ENCODE measurements around the gene WWC2.
A peak's percentile ranks its signal among the peaks of the same experiment; 100 is the strongest.
"Not testable (repeated sequence)": the region's sequence is repeated elsewhere in the genome, so short reads cannot be mapped to it uniquely, and the experiment has no call there.

The WWC2 gene

GRCh38 chr4:183304067-183304466 lies 205.0 kb downstream of the WWC2 start:
- no peak for DNase-seq
- Mint-ChIP-seq H3K36me3 (ENCODE audit: insufficient read depth) (no peaks in the 10 kb centered on the region), H3K27ac (no peak overlapping the region), H3K4me3 (no peak overlapping the region), H3K27me3 (peaks cover 9 to 32% of the 10 kb centered on the region in 2 donors), H3K4me1 (ENCODE audit: low read depth in 2 of 2) (no peaks in the 10 kb centered on the region), H3K9me3 (no peaks in the 10 kb centered on the region)
- ATAC-seq (replicated peaks) = no peak

- H3K4me3 Mint-ChIP-seq = no peak overlapping the region
- H3K27me3 Mint-ChIP-seq = peaks cover 4 to 28% of the 10 kb centered on the region in 2 donors
- no peaks in the 10 kb centered on the region for H3K36me3 Mint-ChIP-seq (ENCODE audit: insufficient read depth)
- H3K27ac Mint-ChIP-seq = no peak overlapping the region
- no peaks in the 10 kb centered on the region for H3K4me1 Mint-ChIP-seq (ENCODE audit: low read depth in 2 of 2)
- DNase-seq (no peak), ATAC-seq (replicated peaks) (no peak)
- H3K9me3 Mint-ChIP-seq = no peaks in the 10 kb centered on the region
These were observed 205.5 kb downstream of the WWC2 start for GRCh38 chr4:183304538-183304937.

DNA sequence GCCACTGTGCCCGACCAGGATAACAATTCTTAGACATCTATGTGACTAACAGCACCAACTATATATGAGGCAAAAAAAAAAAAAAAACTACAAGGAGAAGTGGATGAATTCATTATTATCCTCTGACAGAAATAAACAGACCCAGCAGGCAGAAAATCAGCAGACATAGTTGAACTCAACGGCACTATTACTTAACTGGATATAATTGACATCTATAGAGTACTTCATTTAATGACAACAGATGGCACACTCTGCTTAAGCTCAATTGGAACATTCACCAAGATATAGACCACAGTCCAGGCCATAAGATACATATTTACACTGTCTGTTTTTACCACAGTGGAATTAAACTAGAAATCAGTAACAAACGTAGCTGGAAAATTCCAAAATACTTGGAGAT lies 207.8 kb downstream of the WWC2 start:
- Mint-ChIP-seq H3K9me3 (no peaks in the 10 kb centered on the region), H3K27ac (no peak overlapping the region)
- no peak for ATAC-seq (replicated peaks)

DNA sequence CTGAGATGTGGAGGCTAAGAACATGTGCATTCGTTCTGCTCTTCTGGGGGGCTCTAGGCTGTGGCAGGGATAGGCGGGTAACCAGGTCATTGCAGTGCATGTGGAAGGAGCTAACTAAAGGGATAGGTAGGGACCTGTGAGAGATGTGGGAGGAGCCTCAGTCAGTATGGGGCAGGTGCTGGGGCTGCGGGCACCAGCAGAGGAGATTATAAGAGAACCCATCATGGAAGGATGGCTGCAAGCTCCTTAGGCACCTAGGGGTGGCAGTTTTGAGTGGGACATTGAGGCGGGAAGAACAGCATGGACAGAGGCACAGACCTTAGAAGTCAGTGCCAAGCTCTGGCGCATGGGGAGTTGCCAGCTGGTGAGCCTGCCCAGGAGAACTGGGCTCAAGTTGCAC lies 213.8 kb downstream of the WWC2 start:
- DNase-seq = no peak
- Mint-ChIP-seq H3K4me3 (no peak overlapping the region), H3K4me1 (ENCODE audit: low read depth in 2 of 2) (peaks cover 0 to 2% of the 10 kb centered on the region in 2 donors), H3K27me3 (peaks cover 12 to 18% of the 10 kb centered on the region in 2 donors), H3K9me3 (no peaks in the 10 kb centered on the region), H3K36me3 (ENCODE audit: insufficient read depth) (no peaks in the 10 kb centered on the region), H3K27ac (no peak overlapping the region)
- ATAC-seq (replicated peaks) = no peak

More for the DNA sequence above, 207.8 kb downstream of the WWC2 start:
- Mint-ChIP-seq H3K27me3 (peaks cover 0 to 23% of the 10 kb centered on the region in 2 donors), H3K36me3 (ENCODE audit: insufficient read depth) (no peaks in the 10 kb centered on the region), H3K4me1 (ENCODE audit: low read depth in 2 of 2) (no peaks in the 10 kb centered on the region), H3K4me3 (no peak overlapping the region)
- DNase-seq = no peak

- DNase-seq (no peak), ATAC-seq (replicated peaks) (no peak)
- Mint-ChIP-seq H3K4me1 (ENCODE audit: low read depth in 2 of 2) (peaks cover 0 to 2% of the 10 kb centered on the region in 2 donors), H3K27ac (no peak overlapping the region), H3K27me3 (peaks cover 12 to 18% of the 10 kb centered on the region in 2 donors), H3K36me3 (ENCODE audit: insufficient read depth) (no peaks in the 10 kb centered on the region), H3K9me3 (no peaks in the 10 kb centered on the region), H3K4me3 (no peak overlapping the region)
These were observed 215.3 kb downstream of the WWC2 start for GRCh38 chr4:183314336-183314735.

GRCh38 chr4:183314806-183315205 lies 215.7 kb downstream of the WWC2 start:
- H3K27me3 Mint-ChIP-seq = peaks cover 12 to 18% of the 10 kb centered on the region in 2 donors

DNA sequence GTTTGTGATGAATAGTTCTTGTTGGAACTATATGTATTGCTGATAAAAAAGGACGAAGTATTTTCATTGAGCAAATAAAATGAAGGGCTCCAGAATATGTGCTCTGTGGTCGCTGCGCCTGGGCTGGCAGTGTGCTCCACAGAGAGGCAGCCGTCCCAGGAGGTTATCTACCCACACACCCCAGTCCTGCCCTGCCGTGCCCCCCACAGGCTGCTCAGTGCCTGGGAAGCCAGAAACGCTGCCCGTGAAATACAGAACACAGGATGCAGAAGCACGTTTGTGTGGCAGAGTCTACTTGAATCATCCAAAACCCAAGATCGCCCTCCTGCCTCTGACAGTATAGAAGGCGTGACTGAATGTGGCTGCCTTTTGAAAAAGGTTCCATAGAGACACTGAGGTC lies 219.6 kb downstream of the WWC2 start:
- H3K27me3 Mint-ChIP-seq = peaks cover 0 to 4% of the 10 kb centered on the region in 2 donors
- H3K4me3 Mint-ChIP-seq = no peak overlapping the region
- H3K4me1 Mint-ChIP-seq (ENCODE audit: low read depth in 2 of 2) = peaks cover 0 to 5% of the 10 kb centered on the region in 2 donors
- H3K9me3 Mint-ChIP-seq = no peaks in the 10 kb centered on the region
- H3K36me3 Mint-ChIP-seq (ENCODE audit: insufficient read depth) = no peaks in the 10 kb centered on the region
- H3K27ac Mint-ChIP-seq = no peak overlapping the region
- ATAC-seq (replicated peaks) (peak; percentile 30), DNase-seq (no peak)

More at GRCh38 chr4:183314806-183315205, 215.7 kb downstream of the WWC2 start:
- H3K27ac Mint-ChIP-seq = no peak overlapping the region
- H3K36me3 Mint-ChIP-seq (ENCODE audit: insufficient read depth) = no peaks in the 10 kb centered on the region
- no peak overlapping the region for H3K4me3 Mint-ChIP-seq
- H3K9me3 Mint-ChIP-seq = no peaks in the 10 kb centered on the region
- DNase-seq (no peak), ATAC-seq (replicated peaks) (no peak)
- H3K4me1 Mint-ChIP-seq (ENCODE audit: low read depth in 2 of 2) = peaks cover 0 to 2% of the 10 kb centered on the region in 2 donors

DNA sequence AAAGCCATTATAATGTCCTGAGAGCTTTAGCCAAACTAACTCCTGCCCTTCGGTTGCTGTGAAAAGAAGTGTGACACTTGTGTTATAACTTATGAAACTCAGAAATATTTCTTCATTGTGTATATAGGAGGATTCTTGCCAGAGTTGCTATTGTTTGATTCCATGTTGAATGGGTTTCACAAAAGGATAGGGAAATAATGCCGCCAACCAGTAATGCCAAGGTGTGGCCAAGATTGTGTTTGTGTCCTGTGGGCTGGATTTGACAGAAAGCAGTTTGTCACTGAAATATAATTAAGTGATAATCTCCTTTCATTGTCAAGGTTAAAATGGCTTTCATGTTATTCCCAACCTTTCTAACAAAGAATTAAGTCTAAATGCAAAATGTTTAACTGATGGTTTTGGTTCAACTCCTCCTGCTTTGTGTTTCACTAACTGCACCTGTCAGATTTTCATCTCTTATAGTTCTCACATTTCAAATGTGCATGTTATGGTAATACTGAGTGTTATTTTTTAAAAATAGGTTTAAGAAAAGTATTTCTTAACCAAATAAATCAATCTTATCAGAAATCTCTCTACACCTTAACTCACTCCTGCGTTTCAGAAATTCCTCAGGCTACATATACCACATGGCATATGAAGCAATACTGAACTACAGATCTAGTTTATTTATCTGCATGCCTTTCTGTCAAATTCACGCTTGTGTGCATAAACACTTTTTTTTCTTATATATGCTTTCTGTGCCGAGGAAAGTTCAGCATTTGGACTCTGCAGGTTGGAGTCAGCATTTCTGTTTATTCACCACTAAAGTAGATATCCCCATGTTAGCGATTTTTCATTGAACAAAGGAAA lies 221.4 kb downstream of the WWC2 start, which contains the start of gene CLDN22:
CLDN22 (minus strand) TSS at position 66 of the 849 bp plus-strand sequence; CDS start at position 8, 58 bp downstream.
- H3K9me3 Mint-ChIP-seq = no peaks in the 10 kb centered on the region
- peaks cover 9 to 10% of the 10 kb centered on the region in 2 donors for H3K27me3 Mint-ChIP-seq
- peak within 1 kb of the TSS in 1 of 2 donors; percentile 45 for H3K4me3 Mint-ChIP-seq
- DNase-seq (no peak), ATAC-seq (replicated peaks) (no peak)
- H3K27ac Mint-ChIP-seq = peak within 1 kb of the TSS in 1 of 2 donors; percentile 35
- no peaks in the 10 kb centered on the region for H3K36me3 Mint-ChIP-seq (ENCODE audit: insufficient read depth)
- peaks cover 0 to 5% of the 10 kb centered on the region in 2 donors for H3K4me1 Mint-ChIP-seq (ENCODE audit: low read depth in 2 of 2)

GRCh38 chr4:183321079-183321478 lies 222.0 kb downstream of the WWC2 start:
- peak overlapping the region in 1 of 2 donors; percentile 45 for H3K4me3 Mint-ChIP-seq
- peaks cover 0 to under 1% of the 10 kb centered on the region in 2 donors for H3K9me3 Mint-ChIP-seq
- H3K4me1 Mint-ChIP-seq (ENCODE audit: low read depth in 2 of 2) = peaks cover 0 to 5% of the 10 kb centered on the region in 2 donors
- no peaks in the 10 kb centered on the region for H3K36me3 Mint-ChIP-seq (ENCODE audit: insufficient read depth)
- peaks cover 10 to 14% of the 10 kb centered on the region in 2 donors for H3K27me3 Mint-ChIP-seq
- DNase-seq (no peak), ATAC-seq (replicated peaks) (peak; percentile 89)
- peak overlapping the region in 1 of 2 donors; percentile 35 for H3K27ac Mint-ChIP-seq

DNA sequence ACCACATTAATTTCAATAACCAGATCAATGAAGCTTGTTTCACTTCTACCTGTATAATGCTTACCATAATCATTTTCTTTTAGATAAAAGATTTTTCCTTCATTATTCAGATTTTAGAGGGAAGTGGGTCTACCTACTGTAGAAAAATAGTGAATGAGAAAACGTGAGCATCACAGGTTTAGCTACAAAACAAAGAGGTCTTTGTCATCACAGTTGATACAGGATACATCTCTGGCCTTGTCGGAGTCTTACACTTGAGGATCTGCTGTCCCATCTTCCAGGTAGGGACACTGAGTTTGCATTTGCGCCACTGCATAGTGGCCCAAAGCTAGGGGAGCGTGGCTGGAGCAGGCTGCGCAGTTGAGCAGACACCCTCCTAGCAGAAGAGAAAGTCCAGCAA lies 222.5 kb downstream of the WWC2 start:
- ATAC-seq (replicated peaks) (no peak), DNase-seq (no peak)
- Mint-ChIP-seq H3K27me3 (peaks cover 10 to 18% of the 10 kb centered on the region in 2 donors), H3K4me1 (ENCODE audit: low read depth in 2 of 2) (peaks cover 0 to 5% of the 10 kb centered on the region in 2 donors), H3K4me3 (peak overlapping the region in 1 of 2 donors; percentile 45), H3K27ac (peak overlapping the region in 1 of 2 donors; percentile 35), H3K9me3 (peaks cover 0 to 1% of the 10 kb centered on the region in 2 donors), H3K36me3 (ENCODE audit: insufficient read depth) (no peaks in the 10 kb centered on the region)

DNA sequence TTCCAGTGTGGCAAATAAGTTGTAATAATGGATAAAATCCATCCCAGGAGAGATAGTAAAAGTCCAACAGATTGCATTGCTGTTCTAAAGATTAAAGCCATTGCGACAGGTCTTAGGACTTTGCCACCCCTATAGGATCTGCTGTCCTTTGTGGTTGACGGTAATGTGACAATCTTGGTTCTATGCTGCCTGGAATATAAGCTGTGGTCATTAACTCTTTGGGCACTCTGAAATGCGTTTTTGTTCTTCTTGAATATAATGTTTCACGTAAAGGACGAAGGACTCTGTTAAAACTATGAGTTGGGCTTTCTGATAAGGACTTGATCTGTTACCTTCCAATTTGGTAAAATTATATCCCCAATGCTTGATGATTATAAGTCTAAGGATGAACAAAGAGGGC lies 223.3 kb downstream of the WWC2 start, which contains the start of gene CLDN24:
CLDN24 (minus strand) TSS at position 101 of the 400 bp plus-strand sequence; CDS start at position 101, 0 bp downstream.
- Mint-ChIP-seq H3K4me3 (peak within 1 kb of the TSS in 1 of 2 donors; percentile 45), H3K4me1 (ENCODE audit: low read depth in 2 of 2) (peaks cover 0 to 5% of the 10 kb centered on the region in 2 donors)

DNA sequence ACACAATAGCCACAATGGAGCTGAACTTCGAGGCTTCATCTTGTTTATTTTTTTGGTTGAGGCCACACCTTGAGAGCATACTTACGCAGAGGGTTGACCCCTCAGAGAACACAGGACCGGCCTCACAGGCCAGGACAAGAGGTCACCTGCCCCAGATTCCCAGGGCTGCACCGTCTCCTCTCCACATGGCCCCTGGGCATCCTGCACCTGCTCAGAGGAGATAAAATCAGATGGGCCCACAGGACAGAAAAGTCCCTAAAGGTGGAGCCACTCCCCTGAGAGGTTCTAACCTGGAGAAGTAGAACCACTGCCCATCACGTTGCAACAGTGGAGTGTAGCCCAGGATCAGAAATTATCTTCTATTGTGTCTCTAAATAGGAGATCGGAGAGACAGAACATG lies 224.2 kb downstream of the WWC2 start:
- ATAC-seq (replicated peaks) (no peak), DNase-seq (no peak)
- Mint-ChIP-seq H3K27ac (no peak overlapping the region), H3K9me3 (peaks cover 0 to 1% of the 10 kb centered on the region in 2 donors), H3K4me1 (ENCODE audit: low read depth in 2 of 2) (peaks cover 0 to 5% of the 10 kb centered on the region in 2 donors), H3K36me3 (ENCODE audit: insufficient read depth) (no peaks in the 10 kb centered on the region), H3K27me3 (peaks cover 10 to 21% of the 10 kb centered on the region in 2 donors), H3K4me3 (no peak overlapping the region)

More for the DNA sequence above, 223.3 kb downstream of the WWC2 start, which contains the start of gene CLDN24:
- DNase-seq = no peak
- Mint-ChIP-seq H3K36me3 (ENCODE audit: insufficient read depth) (no peaks in the 10 kb centered on the region), H3K27me3 (peaks cover 10 to 21% of the 10 kb centered on the region in 2 donors), H3K27ac (peak within 1 kb of the TSS in 1 of 2 donors; percentile 35), H3K9me3 (peaks cover 0 to 1% of the 10 kb centered on the region in 2 donors)
- no peak for ATAC-seq (replicated peaks)

DNA sequence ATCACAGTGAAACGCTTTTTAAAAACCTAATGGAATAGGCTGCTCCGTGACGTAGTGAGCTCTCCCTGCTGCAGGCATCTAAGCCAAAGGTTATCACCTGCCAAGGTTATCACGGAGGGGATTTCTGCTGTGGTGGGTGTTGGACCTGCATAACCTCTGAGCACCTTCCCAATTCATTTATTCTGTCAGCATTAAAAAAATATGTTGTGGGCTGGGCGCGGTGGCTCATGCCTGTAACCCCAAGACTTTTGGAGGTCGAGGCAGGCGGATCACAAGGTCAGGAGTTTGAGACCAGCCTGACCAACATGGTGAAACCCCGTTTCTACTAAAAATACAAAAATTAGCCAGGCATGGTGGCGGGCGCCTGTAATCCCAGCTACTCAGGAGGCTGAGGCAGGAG lies 225.0 kb downstream of the WWC2 start:
- not testable (repeated sequence) for DNase-seq; H3K4me1 Mint-ChIP-seq (ENCODE audit: low read depth in 2 of 2); H3K36me3 Mint-ChIP-seq (ENCODE audit: insufficient read depth); ATAC-seq (replicated peaks); H3K9me3 Mint-ChIP-seq; H3K4me3 Mint-ChIP-seq; H3K27ac Mint-ChIP-seq
- peaks cover 14 to 29% of the 10 kb centered on the region in 2 donors for H3K27me3 Mint-ChIP-seq
